CD14-positive monocyte (primary cell): ENCODE results near the gene GPC5. TPM values are rescaled to one million over a fixed set of nuclear protein-coding genes. Genes with fewer than 3 reads are reported as not detected.

Source experiments
- DNase-seq, 3 donors: peaks; one replicate each; pipeline ENCODE4 v3.0.0-alpha.2; 2011 to 2022
- H2AFZ ChIP-seq: 2 replicates; pipeline ENCODE4 v1.6.0; 2012; ENCODE audit warnings: mild to moderate bottlenecking, low read depth, low read length, inconsistent platforms; ENCODE audit not compliant: insufficient read depth, poor library complexity, severe bottlenecking
- H3K27ac ChIP-seq, 2 donors: 1 replicate in 1 of 2; 2 replicates in 1 of 2; pipeline ENCODE4 v1.5.1; 2012 to 2013; ENCODE audit warnings: low read length in 2 of 2, control low read depth in 1 of 2, inconsistent platforms in 1 of 2, low read depth in 1 of 2, mild to moderate bottlenecking in 1 of 2
- H3K27me3 ChIP-seq, 2 donors: one replicate each; pipeline versions ENCODE4 v1.6.0 to v1.6.1; 2011 to 2013; ENCODE audit warnings: low read length in 2 of 2; ENCODE audit not compliant: control insufficient read depth in 2 of 2, insufficient read depth in 2 of 2
- H3K36me3 ChIP-seq, 2 donors: replicated peaks in 1 of 2; 1 replicate in 1 of 2; 2 replicates in 1 of 2; pipeline versions ENCODE4 v1.5.1 to v1.6.1; 2012 to 2013; ENCODE audit warnings: low read length in 2 of 2, control low read depth in 1 of 2, inconsistent platforms in 1 of 2, mild to moderate bottlenecking in 1 of 2; ENCODE audit not compliant: insufficient read depth in 2 of 2, control insufficient read depth in 1 of 2
- H3K4me1 ChIP-seq, 2 donors: 1 replicate in 1 of 2; 2 replicates in 1 of 2; pipeline versions ENCODE4 v1.5.1 to v1.6.1; 2012 to 2013; ENCODE audit warnings: low read length in 2 of 2, control low read depth in 1 of 2, inconsistent platforms in 1 of 2, mild to moderate bottlenecking in 1 of 2, moderate library complexity in 1 of 2; ENCODE audit not compliant: insufficient read depth in 2 of 2, control insufficient read depth in 1 of 2
- H3K4me2 ChIP-seq: replicated peaks from 2 replicates; pipeline ENCODE3; 2012; ENCODE audit warnings: low read length, moderate library complexity, mild to moderate bottlenecking; ENCODE audit not compliant: poor library complexity, severe bottlenecking; ENCODE audit errors: extremely low read depth
- H3K4me3 ChIP-seq, 3 experiments: fragments of 200-600 bp in 1 of 3; sonication (generic) in 1 of 3; replicated peaks in 1 of 3; 1 replicate in 2 of 3; 2 replicates in 1 of 3; pipeline ENCODE4 v1.5.1; 2011 to 2013; ENCODE audit warnings: low read length in 3 of 3, mild to moderate bottlenecking in 3 of 3, control low read depth in 2 of 3, low read depth in 2 of 3, inconsistent platforms in 1 of 3, moderate library complexity in 1 of 3
- H3K79me2 ChIP-seq: 2 replicates; pipeline ENCODE4 v1.6.0; 2012; ENCODE audit warnings: mild to moderate bottlenecking, control low read depth, inconsistent platforms, low read length, moderate library complexity; ENCODE audit not compliant: insufficient read depth
- H3K9ac ChIP-seq: 2 replicates; pipeline ENCODE4 v1.6.0; 2017; ENCODE audit warnings: low read length, mild to moderate bottlenecking; ENCODE audit not compliant: insufficient read depth, poor library complexity, severe bottlenecking
- H3K9me3 ChIP-seq, 2 donors: replicated peaks in 1 of 2; 1 replicate in 1 of 2; 2 replicates in 1 of 2; pipeline versions ENCODE4 v1.5.1 to v1.6.1; 2012 to 2013; ENCODE audit warnings: low read length in 2 of 2, control low read depth in 1 of 2; ENCODE audit not compliant: control insufficient read depth in 1 of 2, insufficient read depth in 1 of 2
- H4K20me1 ChIP-seq: 2 replicates; pipeline ENCODE4 v1.6.0; 2012; ENCODE audit warnings: mild to moderate bottlenecking, low read length, control low read depth, moderate library complexity; ENCODE audit not compliant: insufficient read depth
- H3K27ac Mint-ChIP-seq, 7 donors: one replicate each; pipeline ENCODE4 v1.8.0; 2020; ENCODE audit warnings: mild to moderate bottlenecking in 7 of 7, mixed read lengths in 7 of 7, moderate library complexity in 6 of 7, inconsistent platforms in 2 of 7
- H3K27me3 Mint-ChIP-seq, 3 donors: one replicate each; pipeline ENCODE4 v1.8.0; 2021 to 2022; ENCODE audit warnings: low read depth in 3 of 3, mild to moderate bottlenecking in 3 of 3, mixed read lengths in 3 of 3, moderate library complexity in 3 of 3, inconsistent platforms in 1 of 3
- H3K36me3 Mint-ChIP-seq, 2 donors: one replicate each; pipeline ENCODE4 v1.8.0; 2020; ENCODE audit warnings: mixed read lengths in 2 of 2, inconsistent platforms in 1 of 2, mild to moderate bottlenecking in 1 of 2
- H3K4me1 Mint-ChIP-seq: one replicate; pipeline ENCODE4 v1.8.0; 2020; ENCODE audit warnings: mild to moderate bottlenecking, mixed read lengths
- H3K4me3 Mint-ChIP-seq, 2 donors: one replicate each; pipeline ENCODE4 v1.8.0; 2020; ENCODE audit warnings: mild to moderate bottlenecking in 2 of 2, mixed read lengths in 2 of 2, moderate library complexity in 1 of 2
- H3K9me3 Mint-ChIP-seq, 7 donors: one replicate each; pipeline ENCODE4 v1.8.0; 2020 to 2022; ENCODE audit warnings: mixed read lengths in 7 of 7, mild to moderate bottlenecking in 6 of 7, moderate library complexity in 6 of 7, inconsistent platforms in 2 of 7
- WGBS: methylation state at CpG from one replicate; pipeline ENCODE4 v1.1.5; 2013; ENCODE audit warnings: missing lambda C conversion rate; ENCODE audit not compliant: insufficient coverage; 5-methylcytosine and 5-hydroxymethylcytosine counted together
- intact Hi-C, 2 donors: fragments of 100-400 bp; cut with micrococcal nuclease; formaldehyde crosslinking; loops; one replicate each; pipeline versions ENCODE4 v1.15.0 to v1.15.1; 2023
- polyA plus RNA-seq, 3 donors: library from polyadenylated mRNA; depleted of rRNA in 1 of 3; unstranded in 2 of 3; stranded (reverse) in 1 of 3; fragments of 300-500 nt in 2 of 3; fragments of >200 nt in 1 of 3; fragmentation: Illumina TruSeq in 2 of 3; gene quantifications; 1 replicate in 2 of 3; 2 replicates in 1 of 3; pipeline ENCODE4 v1.2.3, GENCODE V29; 2012 to 2021
- TF ChIP-seq, protein P1 (sequence below): fragments of 200-600 bp; IDR thresholded peaks from one replicate; pipeline ENCODE4 v1.8.0; 2022; ENCODE audit warnings: antibody characterized with exemption, mild to moderate bottlenecking

GPC5 gene
- polyA plus RNA-seq, 3 donors, result not detected

DNA sequence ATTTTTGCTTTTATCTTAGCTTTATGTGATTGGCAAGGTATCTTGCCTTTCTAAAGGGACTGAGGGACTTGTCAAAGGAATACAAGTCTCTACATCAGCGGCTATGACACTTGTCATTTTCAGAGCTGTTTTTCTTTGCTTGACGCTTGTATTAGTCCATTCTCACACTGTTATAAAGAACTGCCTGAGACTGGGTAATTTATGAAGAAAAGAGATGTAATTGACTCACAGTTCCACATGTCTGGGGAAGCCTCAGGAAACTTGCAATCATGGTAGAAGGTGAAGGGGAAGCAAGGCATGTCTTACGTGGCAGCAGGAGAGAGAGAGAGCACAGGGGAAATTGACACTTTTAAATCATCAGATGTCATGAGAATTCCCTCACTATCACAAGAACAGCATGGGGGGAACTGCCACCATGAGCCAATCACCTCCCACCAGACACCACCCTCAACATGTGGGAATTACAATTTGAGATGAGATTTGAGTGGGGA lies 128.2 kb downstream of the GPC5 start:
- H3K36me3 Mint-ChIP-seq, result no peaks in the 10 kb centered on the region
- no CpG with 5 or more reads among the region's 3 CpGs for WGBS
- no peaks in the 10 kb centered on the region for H3K4me1 Mint-ChIP-seq

DNA sequence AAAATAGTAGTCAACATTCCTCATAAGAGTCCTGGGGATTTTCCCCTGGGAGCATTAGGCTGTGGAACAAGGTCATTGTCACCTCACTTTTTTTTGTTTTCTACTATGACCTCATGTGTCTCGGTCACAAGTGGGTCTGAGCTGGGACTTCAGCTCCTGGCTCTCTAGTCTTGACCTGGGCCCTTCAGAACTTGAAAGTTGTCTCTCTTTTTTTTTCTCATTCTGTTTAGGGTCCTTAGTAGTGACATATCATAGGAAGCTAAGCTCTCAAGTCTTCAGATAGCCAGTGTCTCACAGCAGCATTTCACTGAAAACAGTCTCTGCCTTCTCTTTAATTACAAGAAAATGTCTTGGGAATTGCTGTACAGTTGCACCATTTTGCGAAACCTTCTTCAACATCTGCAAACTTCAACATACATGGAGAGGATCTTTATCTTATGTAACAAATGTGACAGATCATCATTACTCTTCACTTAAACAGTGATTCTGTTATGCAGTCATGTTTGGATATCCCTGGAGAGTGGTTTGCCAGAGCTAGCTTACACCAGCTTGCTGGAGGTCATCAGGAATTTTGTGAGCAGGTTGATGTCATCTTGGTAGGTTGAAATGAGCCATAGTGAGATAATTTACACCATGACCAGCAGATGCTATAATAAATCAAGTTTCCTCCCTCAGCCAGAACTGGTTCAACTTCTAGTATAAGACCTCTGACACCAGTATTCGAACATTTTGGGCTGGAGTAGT lies 131.5 kb downstream of the GPC5 start:
- no peak for DNase-seq
- Histone ChIP-seq H3K36me3 (no peaks in the 10 kb centered on the region), H3K9me3 (peaks cover 8% of the 10 kb centered on the region in 2 donors), H2AFZ (no peak overlapping the region), H3K4me2 (no peak overlapping the region), H3K4me1 (no peaks in the 10 kb centered on the region), H3K79me2 (no peaks in the 10 kb centered on the region), H3K27ac (no peak overlapping the region), H3K9ac (no peak overlapping the region), H3K4me3 (no peak overlapping the region), H4K20me1 (no peaks in the 10 kb centered on the region), H3K27me3 (no peaks in the 10 kb centered on the region)
- intact Hi-C loops, result no loop called here
- no peaks in the 10 kb centered on the region for H3K27me3 Mint-ChIP-seq
- no peaks in the 10 kb centered on the region for H3K4me1 Mint-ChIP-seq
- H3K9me3 Mint-ChIP-seq, result peaks cover 1 to 14% (median 10%) of the 10 kb centered on the region in 7 donors
- H3K4me3 Mint-ChIP-seq, result no peak overlapping the region
- WGBS, result no CpG with 5 or more reads among the region's 3 CpGs
- TF ChIP-seq, protein P1, sequence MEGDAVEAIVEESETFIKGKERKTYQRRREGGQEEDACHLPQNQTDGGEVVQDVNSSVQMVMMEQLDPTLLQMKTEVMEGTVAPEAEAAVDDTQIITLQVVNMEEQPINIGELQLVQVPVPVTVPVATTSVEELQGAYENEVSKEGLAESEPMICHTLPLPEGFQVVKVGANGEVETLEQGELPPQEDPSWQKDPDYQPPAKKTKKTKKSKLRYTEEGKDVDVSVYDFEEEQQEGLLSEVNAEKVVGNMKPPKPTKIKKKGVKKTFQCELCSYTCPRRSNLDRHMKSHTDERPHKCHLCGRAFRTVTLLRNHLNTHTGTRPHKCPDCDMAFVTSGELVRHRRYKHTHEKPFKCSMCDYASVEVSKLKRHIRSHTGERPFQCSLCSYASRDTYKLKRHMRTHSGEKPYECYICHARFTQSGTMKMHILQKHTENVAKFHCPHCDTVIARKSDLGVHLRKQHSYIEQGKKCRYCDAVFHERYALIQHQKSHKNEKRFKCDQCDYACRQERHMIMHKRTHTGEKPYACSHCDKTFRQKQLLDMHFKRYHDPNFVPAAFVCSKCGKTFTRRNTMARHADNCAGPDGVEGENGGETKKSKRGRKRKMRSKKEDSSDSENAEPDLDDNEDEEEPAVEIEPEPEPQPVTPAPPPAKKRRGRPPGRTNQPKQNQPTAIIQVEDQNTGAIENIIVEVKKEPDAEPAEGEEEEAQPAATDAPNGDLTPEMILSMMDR, result no peak
- H3K27ac Mint-ChIP-seq, result no peak overlapping the region
- H3K36me3 Mint-ChIP-seq, result no peaks in the 10 kb centered on the region

More for the DNA sequence above, 128.2 kb downstream of the GPC5 start:
- Histone ChIP-seq H3K9me3 (peaks cover 8 to 13% of the 10 kb centered on the region in 2 donors), H3K27ac (no peak overlapping the region), H3K4me1 (no peaks in the 10 kb centered on the region), H3K4me2 (no peak overlapping the region), H3K36me3 (no peaks in the 10 kb centered on the region), H3K27me3 (no peaks in the 10 kb centered on the region), H3K79me2 (no peaks in the 10 kb centered on the region), H3K9ac (no peak overlapping the region), H4K20me1 (no peaks in the 10 kb centered on the region), H2AFZ (no peak overlapping the region), H3K4me3 (no peak overlapping the region)
- Mint-ChIP-seq H3K4me3 (no peak overlapping the region), H3K27ac (no peak overlapping the region), H3K9me3 (peaks cover 1 to 16% (median 9%) of the 10 kb centered on the region in 7 donors), H3K27me3 (peaks cover 0 to 1% (median 0%) of the 10 kb centered on the region in 3 donors)
- TF ChIP-seq, protein P1, result no peak
- no peak for DNase-seq
- intact Hi-C loops, result no loop called here
